NT2/D1 (cell line): ENCODE results near the gene KLHL8.

Experiments
- DNase-seq: peaks from one replicate; pipeline ENCODE4 v3.0.0-alpha.2; 2011; ENCODE audit warnings: low read depth, low spot score
- H3K27me3 ChIP-seq: 2 replicates; pipeline ENCODE4 v1.6.0; 2011; ENCODE audit warnings: mild to moderate bottlenecking; ENCODE audit not compliant: insufficient read length, insufficient read depth
- H3K36me3 ChIP-seq: 2 replicates; pipeline ENCODE4 v1.6.1; 2011; ENCODE audit warnings: mild to moderate bottlenecking, low read length, mixed read lengths; ENCODE audit not compliant: insufficient read depth, insufficient read length
- H3K4me1 ChIP-seq: 2 replicates; pipeline ENCODE4 v1.5.1; 2011; ENCODE audit not compliant: insufficient read depth, insufficient read length
- H3K4me3 ChIP-seq: 2 replicates; pipeline ENCODE4 v1.5.1; 2011; ENCODE audit warnings: low read depth; ENCODE audit not compliant: insufficient read length
- H3K9ac ChIP-seq: 2 replicates; pipeline ENCODE4 v1.6.0; 2011; ENCODE audit warnings: low read depth; ENCODE audit not compliant: insufficient read length
- H3K9me3 ChIP-seq: 2 replicates; pipeline ENCODE4 v1.5.1; 2011; ENCODE audit warnings: mild to moderate bottlenecking, low read length; ENCODE audit not compliant: insufficient read depth
- SUZ12 ChIP-seq: IDR thresholded peaks from 2 replicates; pipeline ENCODE4 v1.6.1; 2011; ENCODE audit not compliant: insufficient read length, insufficient read depth; ENCODE audit errors: extremely low read depth
- YY1 ChIP-seq: IDR thresholded peaks from 2 replicates; pipeline ENCODE4 v1.6.1; 2011; ENCODE audit not compliant: insufficient read length, insufficient read depth
- ZNF274 ChIP-seq: IDR thresholded peaks from 2 replicates; pipeline ENCODE4 v1.6.1; 2011; ENCODE audit warnings: mild to moderate bottlenecking, low read depth, low read length

The KLHL8 gene

GRCh38 chr4:87193958-87194675 is 26.3 kb downstream of the KLHL8 start:
- no peak overlapping the region for H3K9ac ChIP-seq
- H3K4me3 ChIP-seq: no peak overlapping the region
- no peaks in the 10 kb centered on the region for H3K27me3 ChIP-seq
- no peak for DNase-seq
- no peaks in the 10 kb centered on the region for H3K9me3 ChIP-seq
- no peaks in the 10 kb centered on the region for H3K36me3 ChIP-seq
- TF ChIP-seq YY1 (no peak), SUZ12 (no peak), ZNF274 (no peak)
- no peaks in the 10 kb centered on the region for H3K4me1 ChIP-seq

- no peaks in the 10 kb centered on the region for H3K27me3 ChIP-seq
- TF ChIP-seq ZNF274 (no peak), SUZ12 (no peak), YY1 (no peak)
- no peak overlapping the region for H3K9ac ChIP-seq
- no peaks in the 10 kb centered on the region for H3K36me3 ChIP-seq
- no peaks in the 10 kb centered on the region for H3K4me1 ChIP-seq
- H3K9me3 ChIP-seq: no peaks in the 10 kb centered on the region
- H3K4me3 ChIP-seq: no peak overlapping the region
- DNase-seq: no peak
Measured at GRCh38 chr4:87192145-87192919, 28.1 kb downstream of the KLHL8 start.

DNA sequence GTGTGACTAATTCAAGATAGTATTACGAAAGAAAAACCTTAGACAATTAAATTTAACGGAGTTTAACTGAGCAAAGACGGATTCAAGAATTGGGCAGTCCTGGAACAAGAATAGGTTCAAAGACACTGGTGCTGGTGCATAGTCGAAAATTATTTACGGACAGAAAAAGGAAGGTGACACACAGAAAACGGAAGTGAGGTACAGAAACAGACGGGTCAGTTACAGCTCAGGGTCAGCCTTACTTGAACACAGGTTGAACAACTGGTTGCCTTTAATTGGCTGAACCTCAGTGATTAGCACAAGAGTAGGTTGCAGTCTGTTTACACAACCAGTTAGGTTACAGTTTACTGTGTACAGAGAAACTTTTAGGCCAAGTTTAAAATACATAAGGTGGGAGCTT is 31.5 kb downstream of the KLHL8 start:
- Histone ChIP-seq H3K27me3 (no peaks in the 10 kb centered on the region), H3K4me3 (no peak overlapping the region), H3K36me3 (no peaks in the 10 kb centered on the region), H3K9ac (no peak overlapping the region), H3K9me3 (no peaks in the 10 kb centered on the region), H3K4me1 (no peaks in the 10 kb centered on the region)
- no peak for DNase-seq
- no peak for TF ChIP-seq SUZ12
- no peak for TF ChIP-seq ZNF274
- no peak for TF ChIP-seq YY1

DNA sequence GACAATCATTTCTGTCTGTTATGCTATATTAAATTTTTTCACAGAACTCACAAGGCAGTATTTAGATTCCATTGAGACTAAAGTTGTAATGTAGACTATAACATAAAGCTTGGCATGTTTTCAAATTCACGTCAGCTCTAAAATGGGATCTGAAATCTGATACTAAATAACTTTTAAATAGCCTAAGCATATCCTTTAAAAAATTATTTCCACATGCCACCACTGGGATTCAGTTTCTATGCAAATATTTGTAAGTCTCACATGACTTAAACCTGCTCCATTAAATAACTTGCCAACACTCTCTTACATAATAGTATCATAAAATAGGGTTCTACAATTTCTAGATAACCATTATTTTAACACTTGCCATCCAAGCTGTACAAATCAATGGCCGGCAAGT is 32.4 kb downstream of the KLHL8 start:
- H3K4me1 ChIP-seq: no peaks in the 10 kb centered on the region
- H3K4me3 ChIP-seq: no peak overlapping the region
- H3K36me3 ChIP-seq: no peaks in the 10 kb centered on the region
- no peak for DNase-seq
- H3K9me3 ChIP-seq: no peaks in the 10 kb centered on the region
- H3K9ac ChIP-seq: no peak overlapping the region
- TF ChIP-seq SUZ12: no peak
- H3K27me3 ChIP-seq: no peaks in the 10 kb centered on the region

- H3K4me3 ChIP-seq: no peak overlapping the region
- no peaks in the 10 kb centered on the region for H3K4me1 ChIP-seq
- TF ChIP-seq SUZ12 (no peak), YY1 (no peak), ZNF274 (no peak)
- H3K9ac ChIP-seq: no peak overlapping the region
- DNase-seq: no peak
- H3K27me3 ChIP-seq: no peaks in the 10 kb centered on the region
- no peaks in the 10 kb centered on the region for H3K9me3 ChIP-seq
- no peaks in the 10 kb centered on the region for H3K36me3 ChIP-seq
Measured at GRCh38 chr4:87185146-87185870, 35.1 kb downstream of the KLHL8 start.

- Histone ChIP-seq H3K9me3 (no peaks in the 10 kb centered on the region), H3K9ac (no peak overlapping the region), H3K27me3 (no peaks in the 10 kb centered on the region), H3K4me3 (no peak overlapping the region), H3K4me1 (no peaks in the 10 kb centered on the region), H3K36me3 (no peaks in the 10 kb centered on the region)
- no peak for TF ChIP-seq ZNF274
- TF ChIP-seq SUZ12: no peak
- TF ChIP-seq YY1: no peak
- no peak for DNase-seq
Measured at GRCh38 chr4:87180767-87181166, 39.7 kb downstream of the KLHL8 start.

GRCh38 chr4:87179751-87180150 is 40.7 kb downstream of the KLHL8 start:
- no peaks in the 10 kb centered on the region for H3K27me3 ChIP-seq
- TF ChIP-seq SUZ12 (no peak), ZNF274 (no peak), YY1 (no peak)
- no peak overlapping the region for H3K9ac ChIP-seq
- no peaks in the 10 kb centered on the region for H3K9me3 ChIP-seq
- H3K4me3 ChIP-seq: no peak overlapping the region
- H3K4me1 ChIP-seq: no peaks in the 10 kb centered on the region
- no peaks in the 10 kb centered on the region for H3K36me3 ChIP-seq
- no peak for DNase-seq
